ENCODE measurements around the gene S100P.

- TF ChIP-seq, protein P1, sequence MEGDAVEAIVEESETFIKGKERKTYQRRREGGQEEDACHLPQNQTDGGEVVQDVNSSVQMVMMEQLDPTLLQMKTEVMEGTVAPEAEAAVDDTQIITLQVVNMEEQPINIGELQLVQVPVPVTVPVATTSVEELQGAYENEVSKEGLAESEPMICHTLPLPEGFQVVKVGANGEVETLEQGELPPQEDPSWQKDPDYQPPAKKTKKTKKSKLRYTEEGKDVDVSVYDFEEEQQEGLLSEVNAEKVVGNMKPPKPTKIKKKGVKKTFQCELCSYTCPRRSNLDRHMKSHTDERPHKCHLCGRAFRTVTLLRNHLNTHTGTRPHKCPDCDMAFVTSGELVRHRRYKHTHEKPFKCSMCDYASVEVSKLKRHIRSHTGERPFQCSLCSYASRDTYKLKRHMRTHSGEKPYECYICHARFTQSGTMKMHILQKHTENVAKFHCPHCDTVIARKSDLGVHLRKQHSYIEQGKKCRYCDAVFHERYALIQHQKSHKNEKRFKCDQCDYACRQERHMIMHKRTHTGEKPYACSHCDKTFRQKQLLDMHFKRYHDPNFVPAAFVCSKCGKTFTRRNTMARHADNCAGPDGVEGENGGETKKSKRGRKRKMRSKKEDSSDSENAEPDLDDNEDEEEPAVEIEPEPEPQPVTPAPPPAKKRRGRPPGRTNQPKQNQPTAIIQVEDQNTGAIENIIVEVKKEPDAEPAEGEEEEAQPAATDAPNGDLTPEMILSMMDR (IDR thresholded peaks at IDR 0.05): no peak
- no peak for TF ChIP-seq POLR2A (IDR thresholded peaks at IDR 0.05)
These were observed 26.0 kb downstream of the S100P start for GRCh38 chr4:6719611-6720179.

Measured in prostate gland (tissue), 2 donors.